Epidermal melanocyte (primary cell): Measurements from ENCODE around the gene ANKRD2.
"Not testable (repeated sequence)": the region's sequence is repeated elsewhere in the genome, so short reads cannot be mapped to it uniquely, and the experiment has no call there.

Source experiments
- DNase-seq: peaks from one replicate; pipeline ENCODE4 v3.0.0; 2011; ENCODE audit warnings: low spot score; ENCODE audit not compliant: insufficient read length

Gene ANKRD2

GRCh38 chr10:97572214-97572989 is at the start of gene ANKRD2:
Gene ANKRD2 (plus strand): TSS chr10:97572779. CDS start chr10:97572789, 10 bp downstream.
- peak; percentile 76 for DNase-seq

- DNase-seq, result no peak
Measured at GRCh38 chr10:97522937-97523336, 49.6 kb upstream of the ANKRD2 start.

GRCh38 chr10:97525086-97525485 is 47.5 kb upstream of the ANKRD2 start:
- peak; percentile 58 for DNase-seq

GRCh38 chr10:97525683-97526110 is 46.9 kb upstream of the ANKRD2 start:
- DNase-seq, result no peak

GRCh38 chr10:97528876-97529275 is 43.7 kb upstream of the ANKRD2 start:
- DNase-seq, result not testable (repeated sequence)

GRCh38 chr10:97529685-97530465 is 42.7 kb upstream of the ANKRD2 start:
- DNase-seq, result no peak

GRCh38 chr10:97531401-97531986 is 41.1 kb upstream of the ANKRD2 start:
- DNase-seq, result no peak

GRCh38 chr10:97532935-97533671 is 39.5 kb upstream of the ANKRD2 start:
- no peak for DNase-seq

GRCh38 chr10:97533888-97534287 is 38.7 kb upstream of the ANKRD2 start:
- no peak for DNase-seq

- no peak for DNase-seq
Measured at GRCh38 chr10:97534746-97535367, 37.7 kb upstream of the ANKRD2 start.

GRCh38 chr10:97537186-97537869 is 35.3 kb upstream of the ANKRD2 start:
- no peak for DNase-seq

GRCh38 chr10:97538411-97538810 is 34.2 kb upstream of the ANKRD2 start:
- no peak for DNase-seq

GRCh38 chr10:97538839-97539238 is 33.7 kb upstream of the ANKRD2 start:
- no peak for DNase-seq

GRCh38 chr10:97539523-97540200 is 32.9 kb upstream of the ANKRD2 start:
- no peak for DNase-seq

- no peak for DNase-seq
Measured at GRCh38 chr10:97540669-97541500, 31.7 kb upstream of the ANKRD2 start.

- DNase-seq, result no peak
Measured at GRCh38 chr10:97542169-97543024, 30.2 kb upstream of the ANKRD2 start.

- peak; percentile 68 for DNase-seq
Measured at GRCh38 chr10:97543025-97543546, 29.5 kb upstream of the ANKRD2 start.
